Cardiac muscle cell (in vitro differentiated cells and primary cell): ENCODE data around the gene UNC5C. TPM values are rescaled to one million over a fixed set of nuclear protein-coding genes. Genes with fewer than 3 reads are reported as not detected.

ENCODE experiments used
- DNase-seq, 2 donors: peaks; one replicate each; pipeline versions ENCODE4 v3.0.0 to v3.0.0-alpha.2; 2010 to 2017; ENCODE audit warnings: low read depth in 1 of 2, low spot score in 1 of 2
- H3K27ac ChIP-seq: fragments of 200-600 bp; sonication (generic); 2 replicates; pipeline ENCODE4 v1.5.1; 2016
- H3K27me3 ChIP-seq: fragments of 200-600 bp; sonication (generic); 2 replicates; pipeline ENCODE4 v1.6.0; 2016; ENCODE audit warnings: control low read depth
- H3K36me3 ChIP-seq: fragments of 200-600 bp; sonication (generic); 2 replicates; pipeline ENCODE4 v1.5.1; 2016; ENCODE audit warnings: control low read depth
- H3K4me1 ChIP-seq: fragments of 200-600 bp; sonication (generic); 2 replicates; pipeline ENCODE4 v1.8.1; 2017; ENCODE audit warnings: low read depth, mild to moderate bottlenecking, mixed run types
- H3K4me3 ChIP-seq: fragments of 200-600 bp; sonication (generic); 2 replicates; pipeline ENCODE4 v1.5.1; 2016; ENCODE audit warnings: mild to moderate bottlenecking
- H3K9me3 ChIP-seq: fragments of 200-600 bp; sonication (generic); 2 replicates; pipeline ENCODE4 v1.5.1; 2017; ENCODE audit warnings: low read depth, mild to moderate bottlenecking, control low read depth
- CTCF ChIP-seq: IDR thresholded peaks from 2 replicates; pipeline ENCODE4 v1.5.1; 2012; ENCODE audit warnings: low read depth, mild to moderate bottlenecking, low read length
- polyA plus RNA-seq: library from polyadenylated mRNA; unstranded; fragments of >200 nt; fragmentation: Nextera tagmentation; extraction: Ambion mirVana; gene quantifications from 2 replicates; pipeline ENCODE4 v1.2.1, GENCODE V29; 2016
- total RNA-seq: library from RNA; depleted of rRNA; stranded (reverse); fragments of >200 nt; gene quantifications from 2 replicates; pipeline ENCODE4 v1.2.3, GENCODE V29; 2016

Gene UNC5C
- total and polyA plus RNA-seq, 2 experiments from 2014 or later, result 13.4 to 28.4 TPM

- DNase-seq, result no peak
- Histone ChIP-seq H3K4me3 (no peak overlapping the region), H3K9me3 (no peaks in the 10 kb centered on the region), H3K27me3 (no peaks in the 10 kb centered on the region), H3K36me3 (peaks cover 10% of the 10 kb centered on the region), H3K4me1 (no peaks in the 10 kb centered on the region), H3K27ac (no peak overlapping the region)
- TF ChIP-seq CTCF, result no peak
Measured at GRCh38 chr4:95272797-95273196, 276.0 kb downstream of the UNC5C start.

- no peak for TF ChIP-seq CTCF
- no peaks in the 10 kb centered on the region for H3K9me3 ChIP-seq
- H3K4me3 ChIP-seq, result no peak overlapping the region
- H3K27me3 ChIP-seq, result no peaks in the 10 kb centered on the region
- no peak for DNase-seq
- no peaks in the 10 kb centered on the region for H3K4me1 ChIP-seq
- peaks cover 6% of the 10 kb centered on the region for H3K36me3 ChIP-seq
- no peak overlapping the region for H3K27ac ChIP-seq
Measured at GRCh38 chr4:95272036-95272435, 276.7 kb downstream of the UNC5C start.

- no peak for TF ChIP-seq CTCF
- no peaks in the 10 kb centered on the region for H3K27me3 ChIP-seq
- no peak overlapping the region for H3K27ac ChIP-seq
- DNase-seq, result peak in 1 of 2 donors; percentile 44
- H3K4me1 ChIP-seq, result no peaks in the 10 kb centered on the region
- no peaks in the 10 kb centered on the region for H3K36me3 ChIP-seq
- no peaks in the 10 kb centered on the region for H3K9me3 ChIP-seq
- no peak overlapping the region for H3K4me3 ChIP-seq
Measured at GRCh38 chr4:95268819-95269565, 279.8 kb downstream of the UNC5C start.

- DNase-seq, result peak in 1 of 2 donors; percentile 58
- Histone ChIP-seq H3K4me3 (no peak overlapping the region), H3K9me3 (no peaks in the 10 kb centered on the region), H3K4me1 (no peaks in the 10 kb centered on the region), H3K27me3 (no peaks in the 10 kb centered on the region), H3K27ac (no peak overlapping the region), H3K36me3 (no peaks in the 10 kb centered on the region)
- no peak for TF ChIP-seq CTCF
Measured at GRCh38 chr4:95267081-95267480, 281.7 kb downstream of the UNC5C start.

GRCh38 chr4:95265814-95266740, 282.7 kb downstream of the UNC5C start:
- Histone ChIP-seq H3K36me3 (no peaks in the 10 kb centered on the region), H3K27me3 (no peaks in the 10 kb centered on the region), H3K4me1 (peaks cover 5% of the 10 kb centered on the region), H3K27ac (no peak overlapping the region), H3K9me3 (no peaks in the 10 kb centered on the region), H3K4me3 (no peak overlapping the region)
- peak in 1 of 2 donors; percentile 20 for DNase-seq
- TF ChIP-seq CTCF, result no peak
